GM21717 (cell line): Measurements from ENCODE around the gene MATN3.
A peak's percentile ranks its signal among the peaks of the same experiment; 100 is the strongest.
"Not testable (repeated sequence)": the region's sequence is repeated elsewhere in the genome, so short reads cannot be mapped to it uniquely, and the experiment has no call there.

ENCODE experiments used
- ATAC-seq: cut with Tn5 transposase; IDR thresholded peaks from one replicate; pipeline ENCODE4 v1.9.1; 2021; ENCODE audit warnings: mild to moderate bottlenecking, moderate library complexity; ENCODE audit not compliant: unreplicated experiment

The MATN3 gene

GRCh38 chr2:20012282-20013125 lies at the start of gene MATN3:
TSS of gene MATN3 (minus strand) at chr2:20012668. CDS start at chr2:20012631, 37 bp downstream.
- ATAC-seq, result no peak

- no peak for ATAC-seq
Observed at GRCh38 chr2:20061940-20062339, 49.5 kb upstream of the MATN3 start.

- no peak for ATAC-seq
Observed at GRCh38 chr2:20061476-20061875, 49.0 kb upstream of the MATN3 start.

- no peak for ATAC-seq
Observed at GRCh38 chr2:20060106-20060505, 47.6 kb upstream of the MATN3 start.

GRCh38 chr2:20057268-20057667 lies 44.8 kb upstream of the MATN3 start:
- no peak for ATAC-seq

- no peak for ATAC-seq
Observed at GRCh38 chr2:20054931-20055330, 42.5 kb upstream of the MATN3 start.

GRCh38 chr2:20054119-20054518 lies 41.7 kb upstream of the MATN3 start:
- ATAC-seq, result no peak

GRCh38 chr2:20052861-20053281 lies 40.4 kb upstream of the MATN3 start:
- ATAC-seq, result no peak

GRCh38 chr2:20052229-20052851 lies 39.9 kb upstream of the MATN3 start:
- ATAC-seq, result no peak

- peak; percentile 97 for ATAC-seq
Observed at GRCh38 chr2:20051532-20052228, 39.2 kb upstream of the MATN3 start, which contains the start of gene LAPTM4A. TSS of gene LAPTM4A (minus strand) at chr2:20051628. CDS start at chr2:20051520, 108 bp downstream.

GRCh38 chr2:20050646-20051531 lies 38.4 kb upstream of the MATN3 start:
- peak; percentile 24 for ATAC-seq

- peak; percentile 30 for ATAC-seq
Observed at GRCh38 chr2:20050104-20050645, 37.7 kb upstream of the MATN3 start.

- ATAC-seq, result no peak
Observed at GRCh38 chr2:20049637-20050036, 37.2 kb upstream of the MATN3 start.

- no peak for ATAC-seq
Observed at GRCh38 chr2:20048488-20049448, 36.3 kb upstream of the MATN3 start.

GRCh38 chr2:20045712-20046292 lies 33.3 kb upstream of the MATN3 start:
- not testable (repeated sequence) for ATAC-seq

- ATAC-seq, result no peak
Observed at GRCh38 chr2:20044778-20045177, 32.3 kb upstream of the MATN3 start.

GRCh38 chr2:20042531-20042930 lies 30.1 kb upstream of the MATN3 start:
- no peak for ATAC-seq

- ATAC-seq, result no peak
Observed at GRCh38 chr2:20040489-20041172, 28.2 kb upstream of the MATN3 start.
